ENCODE data around the gene USF2. TPM values are rescaled to one million over a fixed set of nuclear protein-coding genes. Genes with fewer than 3 reads are reported as not detected.

Gene USF2
- total RNA-seq, 1 donor from 2014 or later, result 132 TPM

GRCh38 chr19:35270381-35270811, 1.6 kb downstream of the USF2 start:
- H3K27ac Mint-ChIP-seq (ENCODE audit: unreplicated experiment), result no peak overlapping the region

GRCh38 chr19:35271546-35271945, 2.8 kb downstream of the USF2 start:
- no peak for DNase-seq
- Mint-ChIP-seq H3K36me3 (ENCODE audit: unreplicated experiment) (peaks cover 11% of the 10 kb centered on the region), H3K27me3 (ENCODE audit: unreplicated experiment) (peaks cover 14% of the 10 kb centered on the region), H3K27ac (ENCODE audit: unreplicated experiment) (no peak overlapping the region), H3K4me3 (ENCODE audit: unreplicated experiment) (no peak overlapping the region), H3K4me1 (ENCODE audit: low read depth, unreplicated experiment) (peaks cover 9% of the 10 kb centered on the region), H3K9me3 (ENCODE audit: unreplicated experiment) (peaks cover 14% of the 10 kb centered on the region)
- no peak for TF ChIP-seq CTCF (IDR thresholded peaks at IDR 0.05; ENCODE audit: partially characterized antibody, unreplicated experiment)

More at GRCh38 chr19:35270381-35270811, 1.6 kb downstream of the USF2 start:
- peak overlapping the region; percentile 64 for H3K4me3 Mint-ChIP-seq (ENCODE audit: unreplicated experiment)
- no peak for TF ChIP-seq CTCF (IDR thresholded peaks at IDR 0.05; ENCODE audit: partially characterized antibody, unreplicated experiment)
- H3K36me3 Mint-ChIP-seq (ENCODE audit: unreplicated experiment), result peaks cover 11% of the 10 kb centered on the region
- no peak for DNase-seq
- peaks cover 16% of the 10 kb centered on the region for H3K4me1 Mint-ChIP-seq (ENCODE audit: low read depth, unreplicated experiment)
- peaks cover 21% of the 10 kb centered on the region for H3K9me3 Mint-ChIP-seq (ENCODE audit: unreplicated experiment)
- H3K27me3 Mint-ChIP-seq (ENCODE audit: unreplicated experiment), result peaks cover 17% of the 10 kb centered on the region

DNA sequence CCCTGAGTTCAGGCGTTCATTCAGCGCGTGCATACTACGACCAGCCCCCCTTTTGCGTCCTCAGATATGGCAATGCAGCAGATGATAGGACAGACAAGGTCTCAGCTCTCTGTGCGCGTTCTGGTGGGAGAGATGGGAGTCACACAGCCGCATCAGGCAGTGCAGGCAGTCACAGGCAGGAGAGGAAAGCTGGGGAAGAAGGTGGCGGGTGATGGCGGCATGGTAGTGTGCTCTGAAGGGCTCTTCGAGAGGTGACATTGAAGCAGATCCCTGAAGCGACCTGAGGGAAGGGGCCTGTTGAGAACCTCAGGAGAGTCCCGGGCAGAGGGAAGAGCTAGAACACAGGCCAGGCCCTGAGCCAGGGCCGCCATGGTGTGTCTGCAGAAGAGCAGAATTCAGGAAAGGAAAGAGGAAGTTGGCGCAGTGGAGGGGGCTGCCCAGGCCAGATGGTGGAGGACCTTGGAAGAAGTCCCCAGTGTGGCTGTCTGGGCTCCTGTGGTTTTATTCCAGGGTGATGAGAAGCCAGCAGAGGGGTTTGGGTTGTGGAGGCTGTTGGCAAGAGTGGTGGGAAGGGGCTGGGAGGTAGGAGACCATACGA, 3.5 kb downstream of the USF2 start:
- H3K9me3 Mint-ChIP-seq (ENCODE audit: unreplicated experiment), result peaks cover 14% of the 10 kb centered on the region
- peaks cover 15% of the 10 kb centered on the region for H3K27me3 Mint-ChIP-seq (ENCODE audit: unreplicated experiment)
- peaks cover 11% of the 10 kb centered on the region for H3K36me3 Mint-ChIP-seq (ENCODE audit: unreplicated experiment)
- H3K4me1 Mint-ChIP-seq (ENCODE audit: low read depth, unreplicated experiment), result peaks cover 11% of the 10 kb centered on the region
- no peak overlapping the region for H3K4me3 Mint-ChIP-seq (ENCODE audit: unreplicated experiment)
- H3K27ac Mint-ChIP-seq (ENCODE audit: unreplicated experiment), result peak overlapping the region; percentile 50
- DNase-seq, result no peak
- TF ChIP-seq CTCF (IDR thresholded peaks at IDR 0.05; ENCODE audit: partially characterized antibody, unreplicated experiment), result no peak

- peaks cover 11% of the 10 kb centered on the region for H3K4me1 Mint-ChIP-seq (ENCODE audit: low read depth, unreplicated experiment)
- peaks cover 14% of the 10 kb centered on the region for H3K9me3 Mint-ChIP-seq (ENCODE audit: unreplicated experiment)
- peak overlapping the region; percentile 66 for H3K27ac Mint-ChIP-seq (ENCODE audit: unreplicated experiment)
- peaks cover 11% of the 10 kb centered on the region for H3K27me3 Mint-ChIP-seq (ENCODE audit: unreplicated experiment)
- peaks cover 11% of the 10 kb centered on the region for H3K36me3 Mint-ChIP-seq (ENCODE audit: unreplicated experiment)
- H3K4me3 Mint-ChIP-seq (ENCODE audit: unreplicated experiment), result peak overlapping the region; percentile 42
- DNase-seq, result no peak
- TF ChIP-seq CTCF (IDR thresholded peaks at IDR 0.05; ENCODE audit: partially characterized antibody, unreplicated experiment), result no peak
Observed at GRCh38 chr19:35272954-35273649, 4.3 kb downstream of the USF2 start.

DNA sequence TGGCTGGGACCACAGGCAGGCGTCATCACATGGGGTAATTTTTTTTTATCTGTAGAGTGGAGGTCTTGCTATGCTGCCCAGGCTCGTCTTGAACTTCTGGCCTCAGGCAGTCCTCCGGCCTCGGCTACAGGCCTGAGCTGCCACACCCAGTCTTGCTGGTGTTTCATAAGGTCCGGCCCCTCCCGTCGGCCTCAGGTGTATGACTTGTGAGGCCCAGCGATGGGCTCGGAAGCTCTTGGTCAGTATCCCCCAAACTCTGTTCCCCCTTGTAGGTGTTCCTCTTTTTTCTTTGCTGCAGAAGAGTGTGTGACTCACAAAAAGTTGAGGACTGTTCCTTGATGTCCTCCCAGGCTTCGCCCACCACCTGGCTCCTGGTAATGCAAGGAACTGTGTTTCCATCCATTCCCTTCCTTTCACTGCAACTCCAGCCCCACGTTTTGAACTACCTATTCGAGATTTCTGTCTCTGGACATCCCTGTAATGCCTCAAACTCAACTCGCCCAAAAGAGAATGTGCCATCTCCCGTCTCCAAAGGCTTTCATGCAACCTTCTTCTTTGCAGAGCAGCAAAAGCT, 5.0 kb downstream of the USF2 start:
- TF ChIP-seq CTCF (IDR thresholded peaks at IDR 0.05; ENCODE audit: partially characterized antibody, unreplicated experiment), result no peak
- H3K4me3 Mint-ChIP-seq (ENCODE audit: unreplicated experiment), result no peak overlapping the region
- peaks cover 14% of the 10 kb centered on the region for H3K9me3 Mint-ChIP-seq (ENCODE audit: unreplicated experiment)
- no peak overlapping the region for H3K27ac Mint-ChIP-seq (ENCODE audit: unreplicated experiment)
- H3K4me1 Mint-ChIP-seq (ENCODE audit: low read depth, unreplicated experiment), result peaks cover 12% of the 10 kb centered on the region
- peaks cover 11% of the 10 kb centered on the region for H3K27me3 Mint-ChIP-seq (ENCODE audit: unreplicated experiment)
- H3K36me3 Mint-ChIP-seq (ENCODE audit: unreplicated experiment), result peaks cover 11% of the 10 kb centered on the region
- no peak for DNase-seq
